Activated naive CD4-positive, alpha-beta T cell treated with anti-CD3 and anti-CD28 coated beads, Interleukin-2, amount 50 U/mL, for 16 hours (primary cell): ENCODE results near the gene PCSK4.
"Not testable (repeated sequence)": the region's sequence is repeated elsewhere in the genome, so short reads cannot be mapped to it uniquely, and the experiment has no call there.

Source experiments
- DNase-seq: peaks from one replicate; pipeline ENCODE4 v3.0.0-alpha.2; 2020

The PCSK4 gene

GRCh38 chr19:1521636-1522035, 31.5 kb upstream of the PCSK4 start:
- DNase-seq: no peak

- no peak for DNase-seq
Measured at GRCh38 chr19:1520203-1520780, 30.1 kb upstream of the PCSK4 start.

GRCh38 chr19:1519802-1520201, 29.7 kb upstream of the PCSK4 start:
- DNase-seq: not testable (repeated sequence)

- no peak for DNase-seq
Measured at GRCh38 chr19:1518471-1518870, 28.3 kb upstream of the PCSK4 start.

- DNase-seq: no peak
Measured at GRCh38 chr19:1516395-1516753, 26.2 kb upstream of the PCSK4 start.

GRCh38 chr19:1514986-1515721, 25.0 kb upstream of the PCSK4 start:
- DNase-seq: no peak

GRCh38 chr19:1514295-1514661, 24.1 kb upstream of the PCSK4 start:
- DNase-seq: no peak

- peak; percentile 73 for DNase-seq
Measured at GRCh38 chr19:1513499-1514294, 23.5 kb upstream of the PCSK4 start.

GRCh38 chr19:1512671-1513498, 22.7 kb upstream of the PCSK4 start, which contains the start of gene ADAMTSL5:
Gene ADAMTSL5 (minus strand): TSS chr19:1513019. CDS start chr19:1510943, 2,076 bp downstream.
- peak; percentile 72 for DNase-seq

GRCh38 chr19:1511318-1512317, 21.5 kb upstream of the PCSK4 start:
- peak; percentile 13 for DNase-seq

- DNase-seq: no peak
Measured at GRCh38 chr19:1510807-1511206, 20.7 kb upstream of the PCSK4 start.

- no peak for DNase-seq
Measured at GRCh38 chr19:1510442-1510806, 20.3 kb upstream of the PCSK4 start.

GRCh38 chr19:1509602-1510441, 19.7 kb upstream of the PCSK4 start:
- no peak for DNase-seq

- no peak for DNase-seq
Measured at GRCh38 chr19:1508507-1508856, 18.3 kb upstream of the PCSK4 start.

- peak; percentile 92 for DNase-seq
Measured at GRCh38 chr19:1507763-1508506, 17.8 kb upstream of the PCSK4 start.

- peak; percentile 10 for DNase-seq
Measured at GRCh38 chr19:1507192-1507660, 17.1 kb upstream of the PCSK4 start.

- DNase-seq: no peak
Measured at GRCh38 chr19:1505991-1506881, 16.1 kb upstream of the PCSK4 start.

GRCh38 chr19:1505012-1505411, 14.9 kb upstream of the PCSK4 start:
- DNase-seq: no peak
